HG02885 (cell line): Measurements from ENCODE around the gene GRIN3B.

Source experiments
- ATAC-seq: cut with Tn5 transposase; IDR thresholded peaks from one replicate; pipeline ENCODE4 v1.9.1; 2021; ENCODE audit warnings: mild to moderate bottlenecking; ENCODE audit not compliant: unreplicated experiment, poor library complexity

Gene GRIN3B

GRCh38 chr19:963486-963951 is 36.7 kb upstream of the GRIN3B start:
- no peak for ATAC-seq

GRCh38 chr19:964116-964520 is 36.1 kb upstream of the GRIN3B start:
- ATAC-seq = no peak

GRCh38 chr19:964761-965694 is 35.2 kb upstream of the GRIN3B start:
- ATAC-seq = no peak

GRCh38 chr19:966485-967088 is 33.6 kb upstream of the GRIN3B start:
- ATAC-seq = no peak

- ATAC-seq = no peak
These were observed 29.5 kb upstream of the GRIN3B start for GRCh38 chr19:970695-971094.

GRCh38 chr19:971795-972194 is 28.4 kb upstream of the GRIN3B start:
- no peak for ATAC-seq

- no peak for ATAC-seq
These were observed 27.9 kb upstream of the GRIN3B start for GRCh38 chr19:972281-972680.

- ATAC-seq = no peak
These were observed 26.3 kb upstream of the GRIN3B start for GRCh38 chr19:973726-974563.

GRCh38 chr19:974564-975257 is 25.5 kb upstream of the GRIN3B start:
- ATAC-seq = no peak

GRCh38 chr19:976476-976875 is 23.7 kb upstream of the GRIN3B start:
- ATAC-seq = no peak

GRCh38 chr19:977058-977464 is 23.2 kb upstream of the GRIN3B start:
- no peak for ATAC-seq

GRCh38 chr19:979318-979741 is 20.9 kb upstream of the GRIN3B start:
- ATAC-seq = no peak

GRCh38 chr19:980133-980998 is 19.9 kb upstream of the GRIN3B start:
- ATAC-seq = no peak

GRCh38 chr19:982567-983170 is 17.6 kb upstream of the GRIN3B start:
- ATAC-seq = peak; percentile 70

- peak; percentile 82 for ATAC-seq
These were observed 15.9 kb upstream of the GRIN3B start, which contains the start of gene WDR18 for GRCh38 chr19:984165-984967. Gene WDR18, plus strand, starts transcription at chr19:984345. Its CDS starts 9 bp downstream, at chr19:984354.

GRCh38 chr19:986083-986482 is 14.1 kb upstream of the GRIN3B start:
- no peak for ATAC-seq

GRCh38 chr19:988081-988480 is 12.1 kb upstream of the GRIN3B start:
- ATAC-seq = no peak

GRCh38 chr19:988510-988909 is 11.7 kb upstream of the GRIN3B start:
- ATAC-seq = no peak
